GM18498 (cell line): Measurements from ENCODE around the gene CSF1.
"Not testable (repeated sequence)": the region's sequence is repeated elsewhere in the genome, so short reads cannot be mapped to it uniquely, and the experiment has no call there.

Experiments used
- ATAC-seq: cut with Tn5 transposase; IDR thresholded peaks from one replicate; pipeline ENCODE4 v1.9.1; 2021; ENCODE audit warnings: mild to moderate bottlenecking, moderate library complexity; ENCODE audit not compliant: unreplicated experiment

Gene CSF1, protein sequence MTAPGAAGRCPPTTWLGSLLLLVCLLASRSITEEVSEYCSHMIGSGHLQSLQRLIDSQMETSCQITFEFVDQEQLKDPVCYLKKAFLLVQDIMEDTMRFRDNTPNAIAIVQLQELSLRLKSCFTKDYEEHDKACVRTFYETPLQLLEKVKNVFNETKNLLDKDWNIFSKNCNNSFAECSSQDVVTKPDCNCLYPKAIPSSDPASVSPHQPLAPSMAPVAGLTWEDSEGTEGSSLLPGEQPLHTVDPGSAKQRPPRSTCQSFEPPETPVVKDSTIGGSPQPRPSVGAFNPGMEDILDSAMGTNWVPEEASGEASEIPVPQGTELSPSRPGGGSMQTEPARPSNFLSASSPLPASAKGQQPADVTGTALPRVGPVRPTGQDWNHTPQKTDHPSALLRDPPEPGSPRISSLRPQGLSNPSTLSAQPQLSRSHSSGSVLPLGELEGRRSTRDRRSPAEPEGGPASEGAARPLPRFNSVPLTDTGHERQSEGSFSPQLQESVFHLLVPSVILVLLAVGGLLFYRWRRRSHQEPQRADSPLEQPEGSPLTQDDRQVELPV

GRCh38 chr1:109910123-109910962 lies at the start of gene CSF1:
Gene CSF1 (plus strand): TSS chr1:109910849. CDS start chr1:109911024, 175 bp downstream.
- no peak for ATAC-seq

GRCh38 chr1:109861616-109862015 lies 49.0 kb upstream of the CSF1 start:
- ATAC-seq: not testable (repeated sequence)

- ATAC-seq: no peak
Observed at GRCh38 chr1:109863667-109864046, 47.0 kb upstream of the CSF1 start.

- no peak for ATAC-seq
Observed at GRCh38 chr1:109864047-109864822, 46.4 kb upstream of the CSF1 start.

DNA sequence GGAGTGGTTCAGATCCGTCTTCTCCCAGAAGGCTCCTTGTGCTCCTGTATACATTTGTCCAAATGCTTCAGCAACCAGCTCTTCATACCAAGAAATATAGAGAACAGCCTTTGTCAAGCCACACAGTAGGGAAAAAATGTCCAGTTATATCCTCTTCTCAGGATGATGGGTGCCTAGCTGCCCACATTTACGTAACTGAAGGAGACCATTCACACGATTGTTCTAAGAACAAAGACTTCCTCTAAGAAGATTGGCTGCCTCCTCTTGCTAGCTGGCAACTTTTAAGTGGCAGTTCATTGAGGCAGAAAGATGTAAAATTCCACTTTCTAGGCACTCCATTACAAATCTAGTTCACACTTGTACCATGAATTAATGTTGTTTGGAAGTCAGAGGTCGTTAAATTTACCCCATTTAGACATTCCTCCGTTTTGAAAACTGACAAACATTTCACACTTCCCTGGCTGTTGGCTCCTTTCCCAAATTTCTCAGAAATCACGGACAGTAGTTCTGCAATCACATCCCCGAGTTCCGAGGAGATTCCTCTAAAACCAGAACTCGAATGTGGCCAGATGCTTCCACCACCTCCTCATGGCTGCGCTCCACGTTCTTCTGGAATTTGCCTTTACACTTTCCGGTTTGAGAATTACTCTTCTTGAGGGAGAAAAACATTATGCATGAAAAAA lies 45.6 kb upstream of the CSF1 start:
- no peak for ATAC-seq

DNA sequence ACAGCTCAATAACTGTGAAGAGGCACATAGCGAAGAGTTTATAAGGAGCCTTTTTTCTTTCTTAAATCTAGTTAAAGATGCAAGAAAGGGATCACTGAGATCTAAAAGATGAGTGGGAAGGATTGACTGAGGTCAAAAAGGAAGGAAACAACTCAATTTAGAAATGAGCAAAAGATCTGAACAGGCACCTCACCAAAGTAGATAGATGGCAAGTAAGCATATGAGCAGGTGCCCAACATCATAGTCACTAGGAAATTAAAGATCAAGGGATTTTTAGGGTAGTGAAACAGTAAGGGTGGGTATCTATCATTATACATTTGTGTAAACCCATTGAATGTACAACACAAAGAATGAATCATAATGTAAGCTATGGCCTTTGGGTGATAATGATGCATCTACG lies 44.6 kb upstream of the CSF1 start:
- no peak for ATAC-seq

- ATAC-seq: no peak
Observed at GRCh38 chr1:109873278-109874175, 37.1 kb upstream of the CSF1 start.

DNA sequence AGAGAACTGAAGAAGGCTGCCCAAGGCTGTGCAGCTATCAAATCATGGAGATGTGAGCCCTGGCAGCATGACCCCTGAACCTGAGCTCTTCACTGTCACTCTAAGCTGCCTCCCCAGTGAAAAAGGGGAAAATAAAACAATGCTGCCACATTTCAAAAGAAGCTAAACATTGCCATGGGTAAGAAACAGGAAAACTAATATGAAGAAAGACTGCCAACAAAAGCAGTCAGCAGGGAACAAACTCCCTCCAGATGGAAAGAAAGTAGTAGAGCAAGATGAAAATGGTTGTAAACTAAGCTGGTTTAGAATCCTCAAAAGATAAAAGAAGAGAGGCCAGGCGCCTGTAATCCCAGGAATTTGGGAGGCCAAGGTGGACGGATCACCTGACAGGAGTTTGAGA lies 36.2 kb upstream of the CSF1 start:
- no peak for ATAC-seq

- no peak for ATAC-seq
Observed at GRCh38 chr1:109875874-109876273, 34.8 kb upstream of the CSF1 start.

GRCh38 chr1:109876617-109877316 lies 33.9 kb upstream of the CSF1 start:
- ATAC-seq: no peak

DNA sequence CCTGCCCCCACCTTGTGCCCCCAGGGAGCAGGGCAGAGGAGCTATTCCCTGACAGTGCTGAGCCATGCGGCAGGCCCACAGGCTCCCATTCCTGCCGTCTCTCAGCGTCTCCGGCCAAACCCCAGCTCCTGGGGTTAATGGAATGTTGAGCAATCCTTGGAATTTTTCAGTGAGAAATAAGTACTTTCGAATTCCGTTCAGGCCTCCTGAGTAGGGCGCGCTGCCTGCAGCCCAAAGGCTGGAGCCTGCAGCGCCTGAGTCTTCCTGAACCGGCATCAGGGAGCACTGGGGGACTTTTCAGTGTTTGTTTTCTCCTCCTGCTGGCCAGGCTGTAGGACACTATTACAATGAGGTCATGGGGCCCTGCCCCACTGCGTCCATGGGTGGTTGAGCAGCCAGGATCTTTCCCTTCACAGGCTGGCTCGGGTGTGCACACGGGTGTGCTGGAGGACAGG lies 33.3 kb upstream of the CSF1 start:
- ATAC-seq: no peak

- no peak for ATAC-seq
Observed at GRCh38 chr1:109877776-109878175, 32.9 kb upstream of the CSF1 start.

GRCh38 chr1:109878531-109879104 lies 32.0 kb upstream of the CSF1 start:
- ATAC-seq: no peak

DNA sequence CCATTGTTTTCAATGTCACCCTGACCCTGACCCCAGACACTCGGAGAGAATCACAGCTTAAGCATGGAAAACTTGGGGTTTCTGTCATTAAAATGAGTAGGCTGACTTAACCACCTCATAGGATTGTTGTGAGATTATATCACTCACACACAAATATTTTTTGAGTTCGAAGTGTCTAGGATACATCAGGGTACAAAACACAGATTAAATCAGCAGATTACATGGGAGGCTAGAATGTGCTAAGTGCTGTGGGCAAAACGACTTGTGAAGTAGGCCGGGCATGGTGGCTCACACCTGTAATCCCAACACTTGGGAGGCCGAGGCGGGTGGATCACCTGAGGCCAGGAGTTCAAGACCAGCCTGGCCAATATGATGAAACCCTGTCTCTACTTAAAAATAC lies 31.3 kb upstream of the CSF1 start:
- ATAC-seq: not testable (repeated sequence)

DNA sequence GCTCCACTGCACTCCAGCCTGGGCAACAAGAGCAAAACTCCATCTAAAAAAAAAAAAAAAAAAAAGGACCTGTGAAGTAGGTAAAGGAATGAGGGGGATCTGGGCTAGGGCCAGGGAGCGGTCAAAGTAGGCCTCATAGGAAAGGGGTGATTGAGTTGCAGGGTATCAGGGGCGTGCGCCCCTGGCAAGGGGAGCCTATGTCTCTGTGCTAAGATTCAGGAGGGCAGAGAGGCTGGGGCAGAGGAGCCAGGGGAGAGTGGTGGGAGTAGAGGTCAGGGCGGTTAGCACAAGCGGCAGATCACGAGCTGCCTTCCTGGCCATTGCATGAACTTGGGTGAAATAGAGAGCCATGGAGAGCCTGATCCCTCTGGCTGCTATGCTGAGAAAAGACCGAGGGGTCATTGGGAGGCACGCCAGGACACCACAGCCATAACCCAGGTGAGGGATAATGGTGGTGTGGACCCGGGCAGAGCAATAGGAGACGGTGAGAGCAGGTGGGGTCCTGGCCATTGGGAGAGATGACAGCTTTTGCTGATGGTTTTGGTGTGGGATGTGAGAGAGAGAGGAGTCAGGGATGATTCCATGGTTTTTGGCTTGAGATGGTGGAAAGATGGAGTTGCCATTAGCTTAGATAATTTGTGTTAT lies 30.6 kb upstream of the CSF1 start:
- no peak for ATAC-seq

- ATAC-seq: no peak
Observed at GRCh38 chr1:109880971-109881894, 29.4 kb upstream of the CSF1 start.

DNA sequence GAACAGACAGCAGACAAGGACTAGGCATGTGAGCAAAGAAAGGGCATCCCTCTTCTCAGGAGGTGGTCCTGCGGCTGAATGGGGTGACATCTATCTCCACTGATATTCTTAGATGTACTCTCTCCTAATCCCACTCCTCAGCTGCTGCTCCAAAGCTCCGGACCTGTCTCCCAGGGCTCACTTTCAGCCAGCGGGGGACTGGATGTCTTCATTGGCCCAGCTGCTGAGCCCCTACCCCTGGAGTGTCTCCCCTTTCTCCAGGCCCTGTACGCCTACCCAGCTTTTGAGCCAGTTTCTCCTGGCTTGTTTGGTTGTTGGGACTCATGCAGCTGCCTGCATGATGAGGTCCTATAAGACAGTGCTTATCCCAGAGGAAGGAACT lies 28.8 kb upstream of the CSF1 start:
- ATAC-seq: no peak
